Stomach (tissue), 9 donors: ENCODE results near the gene SCAF8. TPM values are rescaled to one million over a fixed set of nuclear protein-coding genes. Genes with fewer than 3 reads are reported as not detected.

Source experiments
- DNase-seq, 2 donors: peaks; one replicate each; pipeline versions ENCODE4 v3.0.0 to v3.0.0-alpha.2; 2013 to 2019
- H3K27ac ChIP-seq, 5 donors: fragments of 200-600 bp in 4 of 5; sonication (generic) in 4 of 5; one replicate each; pipeline ENCODE4 v1.5.1; 2013 to 2019; ENCODE audit warnings: mild to moderate bottlenecking in 1 of 5, moderate library complexity in 1 of 5
- H3K27me3 ChIP-seq, 3 donors: fragments of 200-600 bp; sonication (generic); one replicate each; pipeline ENCODE4 v1.5.1; 2017 to 2019; ENCODE audit warnings: mixed run types in 1 of 3
- H3K36me3 ChIP-seq, 4 donors: fragments of 200-600 bp; sonication (generic); 1 replicate in 3 of 4; 2 replicates in 1 of 4; pipeline ENCODE4 v1.5.1; 2016 to 2019
- H3K4me1 ChIP-seq, 4 donors: fragments of 200-600 bp; sonication (generic); one replicate each; pipeline ENCODE4 v1.5.1; 2016 to 2019
- H3K4me3 ChIP-seq, 4 donors: fragments of 200-600 bp; sonication (generic) in 3 of 4; one replicate each; pipeline ENCODE4 v1.5.1; 2016 to 2019; ENCODE audit warnings: mild to moderate bottlenecking in 1 of 4
- H3K9me3 ChIP-seq, 4 donors: fragments of 200-600 bp; sonication (generic); one replicate each; pipeline ENCODE4 v1.5.1; 2016 to 2019
- EP300 ChIP-seq: sonication (generic); formaldehyde crosslinking; IDR thresholded peaks from one replicate; pipeline ENCODE4 v1.6.1; 2017; ENCODE audit warnings: antibody characterized with exemption
- POLR2A ChIP-seq, 4 donors: fragments of 450-650 bp; IDR thresholded peaks; one replicate each; pipeline ENCODE4 v1.6.1; 2016; ENCODE audit warnings: antibody characterized with exemption in 4 of 4, control low read depth in 2 of 4, mild to moderate bottlenecking in 1 of 4, moderate library complexity in 1 of 4
- POLR2AphosphoS5 ChIP-seq, 3 donors: sonication (generic); formaldehyde crosslinking; IDR thresholded peaks; one replicate each; pipeline ENCODE4 v1.6.1; 2016; ENCODE audit warnings: antibody characterized with exemption in 3 of 3
- WGBS, 5 donors: extraction: QIAGEN DNeasy Blood & Tissue Kit in 3 of 5; methylation state at CpG; one replicate each; pipeline versions ENCODE4 v1.1.5 to v1.1.7; 2013 to 2018; 5-methylcytosine and 5-hydroxymethylcytosine counted together
- intact Hi-C: fragments of 100-400 bp; cut with DNase I; formaldehyde crosslinking; loops from one replicate; pipeline ENCODE4 v1.15.1; 2023; ENCODE audit warnings: low total_unique reads
- polyA plus RNA-seq, 3 donors: library from polyadenylated mRNA; stranded (reverse); fragments of 200-250 nt; gene quantifications; one replicate each; pipeline ENCODE4 v1.2.3, GENCODE V29; 2013
- total RNA-seq, 5 donors: library from RNA; depleted of rRNA; stranded (reverse); fragments of >200 nt; gene quantifications; one replicate each; pipeline versions ENCODE4 v1.1.0 to v1.2.3, GENCODE V29; 2014 to 2016
- TF ChIP-seq, protein P1 (sequence below), 7 experiments: fragments of 450-650 bp in 4 of 7; fragments of 200-600 bp in 3 of 7; sonication (generic) in 3 of 7; IDR thresholded peaks; one replicate each; pipeline ENCODE4 v1.5.1; 2016 to 2019; ENCODE audit warnings: antibody characterized with exemption in 7 of 7, control low read depth in 2 of 7, mild to moderate bottlenecking in 1 of 7
- donor health status: healthy with polysubstance abuse.
- donor health status: Bipolar disorder and iron deficiency.
- donor health status: healthy.

Gene SCAF8
- total and polyA plus RNA-seq, 8 donors = 6.6 to 62.5 (median 15.4) TPM

DNA sequence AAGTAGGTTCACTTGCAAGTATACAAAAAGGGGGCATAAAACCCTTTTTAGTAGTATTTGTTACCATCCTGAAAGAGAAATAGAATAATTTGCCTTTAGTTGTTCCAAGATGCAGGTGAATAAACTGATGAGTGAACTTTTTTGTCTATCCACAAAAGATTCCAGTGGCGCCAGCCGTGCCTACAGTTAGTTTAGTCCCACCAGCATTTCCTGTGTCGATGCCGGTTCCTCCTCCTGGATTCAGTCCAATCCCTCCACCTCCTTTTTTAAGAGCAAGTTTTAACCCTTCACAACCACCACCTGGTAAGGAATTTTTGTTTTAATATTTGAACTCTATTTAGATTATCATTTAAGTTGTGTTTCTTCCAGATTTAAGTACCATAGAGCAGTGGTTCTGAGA, 90.9 kb downstream of the SCAF8 start:
- no peak for TF ChIP-seq POLR2A (IDR thresholded peaks at IDR 0.05)
- no peak for TF ChIP-seq EP300
- TF ChIP-seq, protein P1, sequence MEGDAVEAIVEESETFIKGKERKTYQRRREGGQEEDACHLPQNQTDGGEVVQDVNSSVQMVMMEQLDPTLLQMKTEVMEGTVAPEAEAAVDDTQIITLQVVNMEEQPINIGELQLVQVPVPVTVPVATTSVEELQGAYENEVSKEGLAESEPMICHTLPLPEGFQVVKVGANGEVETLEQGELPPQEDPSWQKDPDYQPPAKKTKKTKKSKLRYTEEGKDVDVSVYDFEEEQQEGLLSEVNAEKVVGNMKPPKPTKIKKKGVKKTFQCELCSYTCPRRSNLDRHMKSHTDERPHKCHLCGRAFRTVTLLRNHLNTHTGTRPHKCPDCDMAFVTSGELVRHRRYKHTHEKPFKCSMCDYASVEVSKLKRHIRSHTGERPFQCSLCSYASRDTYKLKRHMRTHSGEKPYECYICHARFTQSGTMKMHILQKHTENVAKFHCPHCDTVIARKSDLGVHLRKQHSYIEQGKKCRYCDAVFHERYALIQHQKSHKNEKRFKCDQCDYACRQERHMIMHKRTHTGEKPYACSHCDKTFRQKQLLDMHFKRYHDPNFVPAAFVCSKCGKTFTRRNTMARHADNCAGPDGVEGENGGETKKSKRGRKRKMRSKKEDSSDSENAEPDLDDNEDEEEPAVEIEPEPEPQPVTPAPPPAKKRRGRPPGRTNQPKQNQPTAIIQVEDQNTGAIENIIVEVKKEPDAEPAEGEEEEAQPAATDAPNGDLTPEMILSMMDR (IDR thresholded peaks at IDR 0.05) = no peak
- TF ChIP-seq POLR2AphosphoS5 (IDR thresholded peaks at IDR 0.05) = no peak
- Histone ChIP-seq H3K4me3 (no peak overlapping the region), H3K9me3 (no peaks in the 10 kb centered on the region), H3K4me1 (peaks cover 0 to 20% (median 7%) of the 10 kb centered on the region in 4 donors), H3K36me3 (peaks cover 41 to 90% (median 81%) of the 10 kb centered on the region in 4 donors), H3K27ac (no peak overlapping the region), H3K27me3 (no peaks in the 10 kb centered on the region)
- peak in 1 of 2 donors; percentile 27 for DNase-seq
- intact Hi-C loops = no loop called here
- WGBS, 5 donors = 10 to 17% (median 13%) methylated on average over 4 of the region's 4 CpGs

DNA sequence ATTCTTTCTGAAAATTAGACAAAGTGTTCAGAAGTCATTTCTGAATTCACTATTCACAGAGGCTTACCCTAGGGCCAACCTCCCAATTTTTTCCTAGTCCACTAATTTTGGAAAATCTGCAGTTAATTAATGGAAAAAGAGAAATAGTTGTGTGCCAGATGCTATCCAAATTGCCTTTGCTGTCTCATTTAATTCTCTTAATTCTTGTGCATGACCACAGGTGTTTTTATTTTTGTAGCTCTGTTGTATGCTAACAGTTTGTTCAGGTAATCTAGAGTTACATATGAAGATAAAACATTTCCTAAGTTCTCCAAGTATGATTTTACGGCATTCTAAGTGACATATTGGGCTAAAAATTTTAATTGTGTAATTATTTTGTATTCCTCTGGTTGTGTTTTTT, 96.8 kb downstream of the SCAF8 start:
- peaks cover 20 to 88% (median 77%) of the 10 kb centered on the region in 4 donors for H3K36me3 ChIP-seq
- H3K9me3 ChIP-seq = no peaks in the 10 kb centered on the region
- TF ChIP-seq POLR2AphosphoS5 (IDR thresholded peaks at IDR 0.05) = no peak
- TF ChIP-seq EP300 = no peak
- no peak for TF ChIP-seq POLR2A (IDR thresholded peaks at IDR 0.05)
- TF ChIP-seq, protein P1 (IDR thresholded peaks at IDR 0.05) = no peak
- intact Hi-C loops = no loop called here
- no peak overlapping the region for H3K4me3 ChIP-seq
- H3K27me3 ChIP-seq = no peaks in the 10 kb centered on the region
- DNase-seq = no peak
- H3K27ac ChIP-seq = no peak overlapping the region
- WGBS, 5 donors = 82 to 100% (median 91%) methylated on average over 1 of the region's 1 CpG
- peaks cover 0 to 18% (median 10%) of the 10 kb centered on the region in 4 donors for H3K4me1 ChIP-seq

DNA sequence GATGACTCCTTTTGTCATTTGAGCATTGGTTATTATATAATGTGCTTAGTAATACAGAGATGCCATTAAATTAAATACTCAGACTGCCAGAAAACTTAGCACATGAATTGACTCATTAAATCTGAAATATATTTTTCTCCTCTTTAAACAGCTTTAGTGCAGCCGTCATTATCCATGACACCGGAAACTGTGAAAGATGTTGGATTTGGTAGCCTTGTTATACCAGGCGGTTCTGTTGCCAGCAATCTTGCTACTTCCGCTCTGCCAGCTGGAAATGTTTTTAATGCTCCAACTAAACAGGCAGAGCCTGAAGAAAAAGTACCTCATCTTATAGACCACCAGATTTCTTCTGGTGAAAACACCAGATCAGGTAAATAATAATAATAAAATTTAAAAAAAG, 97.6 kb downstream of the SCAF8 start:
- H3K27me3 ChIP-seq = no peaks in the 10 kb centered on the region
- H3K4me3 ChIP-seq = no peak overlapping the region
- TF ChIP-seq POLR2A (IDR thresholded peaks at IDR 0.05) (no peak), EP300 (no peak), POLR2AphosphoS5 (IDR thresholded peaks at IDR 0.05) (no peak)
- TF ChIP-seq, protein P1 (IDR thresholded peaks at IDR 0.05) = no peak
- H3K36me3 ChIP-seq = peaks cover 12 to 80% (median 69%) of the 10 kb centered on the region in 4 donors
- H3K27ac ChIP-seq = no peak overlapping the region
- intact Hi-C loops = no loop called here
- no peak for DNase-seq
- 91 to 98% (median 93%) methylated on average over 4 of the region's 4 CpGs for WGBS, 5 donors
- H3K4me1 ChIP-seq = peaks cover 0 to 26% (median 16%) of the 10 kb centered on the region in 4 donors
- H3K9me3 ChIP-seq = no peaks in the 10 kb centered on the region

DNA sequence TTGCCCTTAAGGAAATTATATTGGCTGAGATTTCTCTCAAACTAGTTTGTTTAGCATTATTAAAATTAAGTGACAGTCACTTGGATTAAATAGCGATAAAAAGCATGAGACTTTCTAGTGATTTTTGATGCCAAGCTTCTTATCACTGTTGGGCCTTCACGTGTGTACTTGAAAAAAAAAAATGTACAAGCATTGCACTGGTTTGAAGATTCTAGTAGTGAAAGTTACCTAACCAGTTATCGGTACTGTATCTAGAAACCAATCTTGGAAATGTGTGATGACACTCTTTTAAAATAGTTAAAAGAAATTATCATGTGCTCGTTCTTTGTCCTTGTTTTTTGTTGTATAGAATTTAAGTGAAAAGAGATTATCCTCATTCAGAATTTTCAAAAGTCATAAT, 102.1 kb downstream of the SCAF8 start:
- Histone ChIP-seq H3K27ac (no peak overlapping the region), H3K4me3 (no peak overlapping the region), H3K27me3 (no peaks in the 10 kb centered on the region), H3K4me1 (peaks cover 0 to 37% (median 18%) of the 10 kb centered on the region in 4 donors), H3K36me3 (peaks cover 12 to 37% (median 34%) of the 10 kb centered on the region in 4 donors), H3K9me3 (no peaks in the 10 kb centered on the region)
- intact Hi-C loops = no loop called here
- WGBS, 5 donors = 30 to 49% (median 37%) methylated on average over 4 of the region's 4 CpGs
- no peak for TF ChIP-seq POLR2A (IDR thresholded peaks at IDR 0.05)
- no peak for TF ChIP-seq EP300
- TF ChIP-seq, protein P1 (IDR thresholded peaks at IDR 0.05) = no peak
- no peak for TF ChIP-seq POLR2AphosphoS5 (IDR thresholded peaks at IDR 0.05)
- no peak for DNase-seq
